Calu3 (cell line): ENCODE data around the gene RUNX2. TPM values are rescaled to one million over a fixed set of nuclear protein-coding genes. Genes with fewer than 3 reads are reported as not detected.

Experiments used
- BruUV-seq: library from RNA; stranded (reverse); fragments of 400-500 nt; replicated peaks from 2 replicates; lab custom pipeline; 2021; lab: Mats Ljungman, UMichigan
- CTCF ChIA-PET: fragments of 300-600 bp; sonication (Branson Sonifier 250); formaldehyde crosslinking; loops from one replicate; lab custom pipeline; 2022; ENCODE audit warnings: antibody characterized with exemption; lab: Charles Lee
- DNase-seq: peaks from one replicate; pipeline ENCODE4 v3.0.0; 2022
- H3K27ac Mint-ChIP-seq: one replicate; pipeline ENCODE4 v1.8.0; 2022; ENCODE audit warnings: mixed read lengths; ENCODE audit not compliant: unreplicated experiment
- H3K27me3 Mint-ChIP-seq: one replicate; pipeline ENCODE4 v1.8.0; 2022; ENCODE audit warnings: mixed read lengths; ENCODE audit not compliant: unreplicated experiment
- H3K36me3 Mint-ChIP-seq: one replicate; pipeline ENCODE4 v1.8.0; 2022; ENCODE audit warnings: mild to moderate bottlenecking, moderate library complexity, mixed read lengths; ENCODE audit not compliant: insufficient read depth, unreplicated experiment
- H3K4me1 Mint-ChIP-seq: one replicate; pipeline ENCODE4 v1.8.0; 2022; ENCODE audit warnings: mild to moderate bottlenecking, low read depth, mixed read lengths; ENCODE audit not compliant: unreplicated experiment
- H3K4me3 Mint-ChIP-seq: one replicate; pipeline ENCODE4 v1.8.0; 2022; ENCODE audit warnings: mild to moderate bottlenecking, low read depth, moderate library complexity, mixed read lengths; ENCODE audit not compliant: unreplicated experiment
- H3K9me3 Mint-ChIP-seq: one replicate; pipeline ENCODE4 v1.8.0; 2022; ENCODE audit warnings: low read depth, mixed read lengths; ENCODE audit not compliant: unreplicated experiment
- intact Hi-C: fragments of 100-400 bp; cut with micrococcal nuclease; formaldehyde crosslinking; loops from one replicate; pipeline ENCODE4 v1.10.0; 2022; ENCODE audit not compliant: unreplicated experiment
- total RNA-seq: library from RNA; stranded (reverse); gene quantifications from 2 replicates; pipeline ENCODE4 v1.2.3, GENCODE V29; 2022
- TF ChIP-seq, protein P1 (sequence below): fragments of 200-600 bp; IDR thresholded peaks from one replicate; pipeline ENCODE4 v1.8.0; 2022; ENCODE audit warnings: antibody characterized with exemption; ENCODE audit not compliant: unreplicated experiment

Gene RUNX2
- total RNA-seq, 1 experiment from 2014 or later = 0.54 TPM

DNA sequence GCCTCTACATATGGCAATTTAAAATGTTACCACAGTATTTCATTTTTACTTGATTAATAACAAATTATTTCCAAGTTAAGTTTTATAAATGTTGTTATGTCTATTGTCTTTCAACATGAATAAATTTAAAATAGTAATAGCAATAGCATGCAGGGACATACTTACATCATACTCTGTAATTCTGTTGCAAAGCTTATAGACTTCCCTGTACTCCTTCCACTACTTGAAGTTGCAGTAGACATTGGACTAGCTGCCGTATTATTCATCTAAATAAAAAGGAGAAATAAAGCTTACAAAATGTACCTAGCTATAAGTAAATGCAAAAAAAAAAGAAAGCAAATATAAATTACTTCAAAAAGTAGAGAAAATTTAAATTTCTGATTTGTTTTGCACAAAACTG is 36.9 kb downstream of the RUNX2 start:
- intact Hi-C loops = no loop called here
- DNase-seq = no peak
- TF ChIP-seq, protein P1, sequence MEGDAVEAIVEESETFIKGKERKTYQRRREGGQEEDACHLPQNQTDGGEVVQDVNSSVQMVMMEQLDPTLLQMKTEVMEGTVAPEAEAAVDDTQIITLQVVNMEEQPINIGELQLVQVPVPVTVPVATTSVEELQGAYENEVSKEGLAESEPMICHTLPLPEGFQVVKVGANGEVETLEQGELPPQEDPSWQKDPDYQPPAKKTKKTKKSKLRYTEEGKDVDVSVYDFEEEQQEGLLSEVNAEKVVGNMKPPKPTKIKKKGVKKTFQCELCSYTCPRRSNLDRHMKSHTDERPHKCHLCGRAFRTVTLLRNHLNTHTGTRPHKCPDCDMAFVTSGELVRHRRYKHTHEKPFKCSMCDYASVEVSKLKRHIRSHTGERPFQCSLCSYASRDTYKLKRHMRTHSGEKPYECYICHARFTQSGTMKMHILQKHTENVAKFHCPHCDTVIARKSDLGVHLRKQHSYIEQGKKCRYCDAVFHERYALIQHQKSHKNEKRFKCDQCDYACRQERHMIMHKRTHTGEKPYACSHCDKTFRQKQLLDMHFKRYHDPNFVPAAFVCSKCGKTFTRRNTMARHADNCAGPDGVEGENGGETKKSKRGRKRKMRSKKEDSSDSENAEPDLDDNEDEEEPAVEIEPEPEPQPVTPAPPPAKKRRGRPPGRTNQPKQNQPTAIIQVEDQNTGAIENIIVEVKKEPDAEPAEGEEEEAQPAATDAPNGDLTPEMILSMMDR = no peak
- CTCF ChIA-PET = interaction anchor here (0.6 kb wide), 1 partner anchor 12 kb away, joined by 3 read pairs; no protein-coding TSS in a partner anchor
- Mint-ChIP-seq H3K27me3 (no peaks in the 10 kb centered on the region), H3K27ac (no peak overlapping the region), H3K4me1 (no peaks in the 10 kb centered on the region), H3K4me3 (no peak overlapping the region), H3K9me3 (no peaks in the 10 kb centered on the region), H3K36me3 (no peaks in the 10 kb centered on the region)
- BruUV-seq = no TSS peak

DNA sequence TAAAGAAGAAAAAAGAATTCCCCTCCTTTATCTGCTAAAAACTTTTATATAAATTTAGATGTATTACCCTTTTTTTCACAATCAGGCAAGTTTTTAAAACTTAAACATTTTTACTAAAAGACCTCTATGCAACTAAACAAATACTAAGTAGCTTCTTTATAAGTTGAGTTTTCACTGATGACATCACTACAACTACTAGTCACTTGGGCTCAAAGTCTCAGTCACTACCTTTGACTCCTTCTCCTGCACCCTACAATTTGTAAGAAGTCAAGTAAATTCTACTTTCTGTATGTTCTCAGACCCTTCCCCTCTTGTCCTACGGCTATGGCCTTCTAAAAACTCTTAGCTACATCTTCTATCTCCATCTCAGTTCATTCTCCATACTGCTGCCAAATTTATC is 38.4 kb downstream of the RUNX2 start:
- BruUV-seq = no TSS peak
- Mint-ChIP-seq H3K4me1 (no peaks in the 10 kb centered on the region), H3K27me3 (no peaks in the 10 kb centered on the region), H3K27ac (no peak overlapping the region), H3K9me3 (no peaks in the 10 kb centered on the region), H3K4me3 (no peak overlapping the region), H3K36me3 (no peaks in the 10 kb centered on the region)
- no peak for DNase-seq
- intact Hi-C loops = no loop called here
- TF ChIP-seq, protein P1 = no peak
- CTCF ChIA-PET = no interaction called here

DNA sequence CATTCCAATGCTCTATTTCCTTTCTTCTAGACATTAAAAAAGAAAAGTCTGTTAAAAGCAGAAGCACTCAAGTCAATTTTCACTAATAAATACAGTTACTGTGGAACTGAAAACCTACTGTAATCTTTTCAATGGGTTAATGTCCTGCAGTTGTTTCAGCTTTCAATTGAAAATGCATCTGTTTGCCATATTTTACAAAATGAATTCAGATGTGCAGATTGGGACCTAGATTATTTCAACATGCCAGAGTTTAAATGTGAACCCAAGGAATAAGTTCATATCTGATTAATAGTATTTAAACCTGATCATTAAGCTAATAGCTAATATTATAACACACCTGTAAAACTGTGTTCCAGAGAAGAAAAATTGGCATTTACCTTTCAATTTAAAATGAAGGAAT is 39.9 kb downstream of the RUNX2 start:
- intact Hi-C loops = no loop called here

DNA sequence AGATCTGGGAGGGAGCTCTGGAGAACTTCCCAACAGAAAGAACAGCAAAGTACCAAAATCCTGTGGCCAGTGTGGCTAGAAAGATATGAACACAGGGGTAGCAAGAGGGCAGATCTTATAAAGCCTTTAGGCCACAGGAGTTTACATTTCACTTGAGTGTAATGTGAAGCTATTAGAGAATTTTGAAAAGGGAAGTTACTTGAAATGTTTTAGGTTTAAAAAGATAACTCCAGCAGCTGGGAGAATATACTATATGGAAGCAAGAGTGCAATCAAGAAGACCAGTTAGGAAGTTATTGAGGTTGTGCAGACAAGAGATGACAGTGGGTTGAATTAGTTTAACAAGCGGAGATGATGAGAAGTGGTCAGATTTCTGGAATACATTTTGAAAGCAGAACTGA is 41.7 kb downstream of the RUNX2 start:
- intact Hi-C loops = loop anchor here (10.0 kb wide), 3 partner anchors 265 to 895 kb away; no protein-coding TSS in a partner anchor
- CTCF ChIA-PET = no interaction called here
- no peaks in the 10 kb centered on the region for H3K36me3 Mint-ChIP-seq
- no peaks in the 10 kb centered on the region for H3K9me3 Mint-ChIP-seq
- BruUV-seq = no TSS peak
- no peaks in the 10 kb centered on the region for H3K27me3 Mint-ChIP-seq
- DNase-seq = no peak
- no peaks in the 10 kb centered on the region for H3K4me1 Mint-ChIP-seq
- no peak overlapping the region for H3K4me3 Mint-ChIP-seq
- H3K27ac Mint-ChIP-seq = no peak overlapping the region
- TF ChIP-seq, protein P1 = no peak

More for the DNA sequence above, 39.9 kb downstream of the RUNX2 start:
- CTCF ChIA-PET = no interaction called here
- Mint-ChIP-seq H3K27ac (no peak overlapping the region), H3K9me3 (no peaks in the 10 kb centered on the region), H3K4me1 (no peaks in the 10 kb centered on the region), H3K4me3 (no peak overlapping the region), H3K36me3 (no peaks in the 10 kb centered on the region), H3K27me3 (no peaks in the 10 kb centered on the region)
- TF ChIP-seq, protein P1 = no peak
- no TSS peak for BruUV-seq
- no peak for DNase-seq
